Fibroblast of villous mesenchyme (primary cell): ENCODE data around the gene ALS2CL. TPM values are rescaled to one million over a fixed set of nuclear protein-coding genes. Genes with fewer than 3 reads are reported as not detected.
A peak's percentile ranks its signal among the peaks of the same experiment; 100 is the strongest.

Experiments
- DNase-seq: peaks from one replicate; pipeline ENCODE4 v3.0.0-alpha.2; 2010; ENCODE audit warnings: low read depth
- H3K4me3 ChIP-seq: 2 replicates; pipeline ENCODE4 v1.5.1; 2011; ENCODE audit warnings: low read depth, mild to moderate bottlenecking, low read length
- CTCF ChIP-seq: IDR thresholded peaks from 2 replicates; pipeline ENCODE4 v1.5.1; 2012; ENCODE audit warnings: low read depth, mild to moderate bottlenecking, low read length; ENCODE audit not compliant: insufficient read depth
- small RNA-seq: library from RNA; depleted of rRNA; stranded (forward); fragments of <200 nt; gene quantifications from one replicate; pipeline ENCODE3, GENCODE V24; 2012
- total RNA-seq: library from RNA; depleted of rRNA; stranded (reverse); fragments of >200 nt; gene quantifications from 2 replicates; pipeline ENCODE4 v1.2.3, GENCODE V29; 2012

Gene ALS2CL
- total RNA-seq, 1 donor: 6.0 TPM

GRCh38 chr3:46628901-46629369, 64.5 kb downstream of the ALS2CL start:
- no peak overlapping the region for H3K4me3 ChIP-seq
- TF ChIP-seq CTCF: no peak
- DNase-seq: peak; percentile 41

- H3K4me3 ChIP-seq: no peak overlapping the region
- DNase-seq: no peak
- TF ChIP-seq CTCF: no peak
Observed at GRCh38 chr3:46627078-46627477, 66.4 kb downstream of the ALS2CL start.

GRCh38 chr3:46626039-46626438, 67.4 kb downstream of the ALS2CL start:
- no peak for TF ChIP-seq CTCF
- H3K4me3 ChIP-seq: no peak overlapping the region
- no peak for DNase-seq

- no peak for DNase-seq
- TF ChIP-seq CTCF: no peak
- H3K4me3 ChIP-seq: no peak overlapping the region
Observed at GRCh38 chr3:46624975-46625490, 68.4 kb downstream of the ALS2CL start.

- TF ChIP-seq CTCF: no peak
- no peak for DNase-seq
- H3K4me3 ChIP-seq: no peak overlapping the region
Observed at GRCh38 chr3:46624533-46624932, 68.9 kb downstream of the ALS2CL start.

- DNase-seq: no peak
- no peak overlapping the region for H3K4me3 ChIP-seq
- TF ChIP-seq CTCF: no peak
Observed at GRCh38 chr3:46619845-46620778, 73.4 kb downstream of the ALS2CL start.

Small RNAs within 50 kb of the gene (small RNA-seq; reads per million reads assigned to genes)
- gene RF00591: not detected

Other genes starting within 250 kb of the ALS2CL start
- under 0.01 TPM in 1 of 2 replicates, not detected in the other for gene LTF, start 228.8 kb downstream of the ALS2CL start, total RNA-seq
- 0.43 TPM in 1 of 2 replicates, not detected in the other for gene RTP3, start 195.7 kb downstream of the ALS2CL start, total RNA-seq
- gene LRRC2, start 127.4 kb downstream of the ALS2CL start, total RNA-seq: 2.2 and 5.2 TPM in 2 replicates
- gene FAM240A, start 81.2 kb downstream of the ALS2CL start, total RNA-seq: not detected in 2 replicates
- gene TMIE, start 7.7 kb upstream of the ALS2CL start, total RNA-seq: under 0.01 TPM in 1 of 2 replicates, not detected in the other
- gene PRSS50, start 24.2 kb upstream of the ALS2CL start, total RNA-seq: not detected in 2 replicates
- 0.97 and 1.7 TPM in 2 replicates for gene MYL3, start 169.8 kb upstream of the ALS2CL start, total RNA-seq
- gene PTH1R, start 184.0 kb upstream of the ALS2CL start, total RNA-seq: 2.3 and 2.6 TPM in 2 replicates